ENCODE results near the gene GLI1.

DNA sequence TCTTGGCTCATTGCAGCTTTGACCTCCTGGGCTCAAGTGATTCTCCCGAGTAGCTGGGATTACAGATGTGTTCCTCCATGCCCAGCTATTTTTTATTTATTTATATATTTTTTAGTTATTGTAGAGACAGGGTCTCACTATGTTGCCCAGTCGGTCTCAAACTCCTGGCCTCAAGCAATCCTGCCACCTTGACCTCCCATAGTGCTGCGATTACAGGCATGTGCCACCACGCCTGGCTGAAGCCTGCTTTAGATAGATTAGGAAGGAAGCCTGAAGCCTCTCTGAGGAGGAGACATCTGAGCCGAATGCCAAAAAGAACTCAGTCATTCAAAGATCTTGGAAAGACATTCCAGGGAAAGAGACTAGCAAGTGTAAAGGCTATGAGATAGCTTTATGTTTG lies 14.8 kb upstream of the GLI1 start:
- TF ChIP-seq, protein P1, sequence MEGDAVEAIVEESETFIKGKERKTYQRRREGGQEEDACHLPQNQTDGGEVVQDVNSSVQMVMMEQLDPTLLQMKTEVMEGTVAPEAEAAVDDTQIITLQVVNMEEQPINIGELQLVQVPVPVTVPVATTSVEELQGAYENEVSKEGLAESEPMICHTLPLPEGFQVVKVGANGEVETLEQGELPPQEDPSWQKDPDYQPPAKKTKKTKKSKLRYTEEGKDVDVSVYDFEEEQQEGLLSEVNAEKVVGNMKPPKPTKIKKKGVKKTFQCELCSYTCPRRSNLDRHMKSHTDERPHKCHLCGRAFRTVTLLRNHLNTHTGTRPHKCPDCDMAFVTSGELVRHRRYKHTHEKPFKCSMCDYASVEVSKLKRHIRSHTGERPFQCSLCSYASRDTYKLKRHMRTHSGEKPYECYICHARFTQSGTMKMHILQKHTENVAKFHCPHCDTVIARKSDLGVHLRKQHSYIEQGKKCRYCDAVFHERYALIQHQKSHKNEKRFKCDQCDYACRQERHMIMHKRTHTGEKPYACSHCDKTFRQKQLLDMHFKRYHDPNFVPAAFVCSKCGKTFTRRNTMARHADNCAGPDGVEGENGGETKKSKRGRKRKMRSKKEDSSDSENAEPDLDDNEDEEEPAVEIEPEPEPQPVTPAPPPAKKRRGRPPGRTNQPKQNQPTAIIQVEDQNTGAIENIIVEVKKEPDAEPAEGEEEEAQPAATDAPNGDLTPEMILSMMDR (IDR thresholded peaks at IDR 0.05): no peak
- no peak for TF ChIP-seq POLR2A (IDR thresholded peaks at IDR 0.05)

All from right lobe of liver (tissue), 4 donors.